ENCODE data around the gene ARF5. TPM values are rescaled to one million over a fixed set of nuclear protein-coding genes. Genes with fewer than 3 reads are reported as not detected.

ARF5 gene
- total RNA-seq, 1 experiment from 2014 or later = 163 TPM

GRCh38 chr7:127620406-127621233 is 32.4 kb downstream of the ARF5 start:
- DNase-seq = no peak
- H3K9me3 ChIP-seq (ENCODE audit: low read length) = no peaks in the 10 kb centered on the region
- intact Hi-C loops (cut with micrococcal nuclease) = no loop called here
- no peak overlapping the region for H3K9ac ChIP-seq (ENCODE audit: low read length)
- ChIA-PET POLR2A (ENCODE audit: unreplicated experiment) (no interaction called here), CTCF (interaction anchor here (0.6 kb wide), 1 partner anchor 63 kb away, joined by 4 read pairs; no protein-coding TSS in a partner anchor)
- no peaks in the 10 kb centered on the region for H3K9me2 ChIP-seq (replicated peaks; ENCODE audit: low read length)
- no peak for TF ChIP-seq EZH2phosphoT487 (IDR thresholded peaks at IDR 0.05; ENCODE audit: borderline replicate concordance, low read length)
- TF ChIP-seq EZH2 (IDR thresholded peaks at IDR 0.05; ENCODE audit: low read length, unreplicated experiment) = no peak
- TF ChIP-seq CTCF (conservative IDR thresholded peaks at IDR 0.05; ENCODE audit: low read depth, low read length) = no peak
- H2AFZ ChIP-seq (ENCODE audit: low read length) = no peak overlapping the region
- H3K4me3 ChIP-seq (ENCODE audit: low read length) = no peak overlapping the region
- H3K4me2 ChIP-seq (ENCODE audit: low read length) = no peak overlapping the region
- ATAC-seq = peak; percentile 18; the same call in 1 of the 2 replicates
- H3K4me1 ChIP-seq (ENCODE audit: insufficient read depth, low read length) = no peaks in the 10 kb centered on the region
- no peaks in the 10 kb centered on the region for H3K79me2 ChIP-seq (ENCODE audit: low read length)
- BruUV-seq (replicated peaks) = no TSS peak
- H3K27ac ChIP-seq (ENCODE audit: low read length) = no peak overlapping the region
- no peaks in the 10 kb centered on the region for H3K36me3 ChIP-seq (ENCODE audit: low read depth, low read length)
- no peaks in the 10 kb centered on the region for H4K20me1 ChIP-seq (ENCODE audit: low read length)
- peaks cover 94% of the 10 kb centered on the region for H3K27me3 ChIP-seq (ENCODE audit: low read length)
- no peaks in the 10 kb centered on the region for H3F3A ChIP-seq (ENCODE audit: low read length, unreplicated experiment)

GRCh38 chr7:127625331-127625730 is 37.1 kb downstream of the ARF5 start:
- H3K9me2 ChIP-seq (replicated peaks; ENCODE audit: low read length) = no peaks in the 10 kb centered on the region
- no peak overlapping the region for H3K4me2 ChIP-seq (ENCODE audit: low read length)
- H3K27ac ChIP-seq (ENCODE audit: low read length) = no peak overlapping the region
- no peaks in the 10 kb centered on the region for H3K9me3 ChIP-seq (ENCODE audit: low read length)
- DNase-seq (no peak), ATAC-seq (no peak)
- BruUV-seq (replicated peaks) = no TSS peak
- H3K27me3 ChIP-seq (ENCODE audit: low read length) = peaks cover 47% of the 10 kb centered on the region
- H2AFZ ChIP-seq (ENCODE audit: low read length) = no peak overlapping the region
- intact Hi-C loops (cut with micrococcal nuclease) = no loop called here
- H4K20me1 ChIP-seq (ENCODE audit: low read length) = no peaks in the 10 kb centered on the region
- no peaks in the 10 kb centered on the region for H3F3A ChIP-seq (ENCODE audit: low read length, unreplicated experiment)
- no peak for TF ChIP-seq EZH2 (IDR thresholded peaks at IDR 0.05; ENCODE audit: low read length, unreplicated experiment)
- no peak for TF ChIP-seq EZH2phosphoT487 (IDR thresholded peaks at IDR 0.05; ENCODE audit: borderline replicate concordance, low read length)
- no peak for TF ChIP-seq CTCF (conservative IDR thresholded peaks at IDR 0.05; ENCODE audit: low read depth, low read length)
- H3K79me2 ChIP-seq (ENCODE audit: low read length) = no peaks in the 10 kb centered on the region
- no peak overlapping the region for H3K4me3 ChIP-seq (ENCODE audit: low read length)
- H3K4me1 ChIP-seq (ENCODE audit: insufficient read depth, low read length) = no peaks in the 10 kb centered on the region
- no peaks in the 10 kb centered on the region for H3K36me3 ChIP-seq (ENCODE audit: low read depth, low read length)
- H3K9ac ChIP-seq (ENCODE audit: low read length) = no peak overlapping the region
- ChIA-PET POLR2A (ENCODE audit: unreplicated experiment) (no interaction called here), CTCF (no interaction called here)

GRCh38 chr7:127628445-127628844 is 40.2 kb downstream of the ARF5 start:
- H3K4me2 ChIP-seq (ENCODE audit: low read length) = no peak overlapping the region
- peaks cover 18% of the 10 kb centered on the region for H3K27me3 ChIP-seq (ENCODE audit: low read length)
- intact Hi-C loops (cut with micrococcal nuclease) = no loop called here
- H3K79me2 ChIP-seq (ENCODE audit: low read length) = no peaks in the 10 kb centered on the region
- H4K20me1 ChIP-seq (ENCODE audit: low read length) = no peaks in the 10 kb centered on the region
- no peaks in the 10 kb centered on the region for H3F3A ChIP-seq (ENCODE audit: low read length, unreplicated experiment)
- ATAC-seq = peak; percentile 24
- CTCF ChIA-PET = no interaction called here
- POLR2A ChIA-PET (ENCODE audit: unreplicated experiment) = no interaction called here
- BruUV-seq (replicated peaks) = no TSS peak
- H3K9ac ChIP-seq (ENCODE audit: low read length) = no peak overlapping the region
- H3K9me2 ChIP-seq (replicated peaks; ENCODE audit: low read length) = no peaks in the 10 kb centered on the region
- H2AFZ ChIP-seq (ENCODE audit: low read length) = no peak overlapping the region
- DNase-seq = no peak
- no peak overlapping the region for H3K27ac ChIP-seq (ENCODE audit: low read length)
- H3K9me3 ChIP-seq (ENCODE audit: low read length) = no peaks in the 10 kb centered on the region
- TF ChIP-seq EZH2 (IDR thresholded peaks at IDR 0.05; ENCODE audit: low read length, unreplicated experiment) (no peak), CTCF (conservative IDR thresholded peaks at IDR 0.05; ENCODE audit: low read depth, low read length) (no peak), EZH2phosphoT487 (IDR thresholded peaks at IDR 0.05; ENCODE audit: borderline replicate concordance, low read length) (no peak)
- H3K4me3 ChIP-seq (ENCODE audit: low read length) = no peak overlapping the region
- H3K4me1 ChIP-seq (ENCODE audit: insufficient read depth, low read length) = no peaks in the 10 kb centered on the region
- H3K36me3 ChIP-seq (ENCODE audit: low read depth, low read length) = no peaks in the 10 kb centered on the region
